ENCODE measurements around the gene ENDOU.

The ENDOU gene

GRCh38 chr12:47757364-47757839, 32.1 kb upstream of the ENDOU start:
- no peak for DNase-seq (ENCODE audit: low spot score)

GRCh38 chr12:47755655-47756562, 30.6 kb upstream of the ENDOU start:
- DNase-seq (ENCODE audit: low spot score): no peak

- DNase-seq (ENCODE audit: low spot score): no peak
Measured at GRCh38 chr12:47754881-47755280, 29.6 kb upstream of the ENDOU start.

GRCh38 chr12:47754126-47754525, 28.8 kb upstream of the ENDOU start:
- no peak for DNase-seq (ENCODE audit: low spot score)

- peak; percentile 57 for DNase-seq (ENCODE audit: low spot score)
Measured at GRCh38 chr12:47753021-47754001, 28.0 kb upstream of the ENDOU start.

GRCh38 chr12:47752552-47752951, 27.3 kb upstream of the ENDOU start:
- no peak for DNase-seq (ENCODE audit: low spot score)

- no peak for DNase-seq (ENCODE audit: low spot score)
Measured at GRCh38 chr12:47752121-47752520, 26.8 kb upstream of the ENDOU start.

- no peak for DNase-seq (ENCODE audit: low spot score)
Measured at GRCh38 chr12:47751561-47751960, 26.3 kb upstream of the ENDOU start.

GRCh38 chr12:47750916-47751470, 25.7 kb upstream of the ENDOU start:
- DNase-seq (ENCODE audit: low spot score): no peak

GRCh38 chr12:47750229-47750798, 25.0 kb upstream of the ENDOU start:
- no peak for DNase-seq (ENCODE audit: low spot score)

- DNase-seq (ENCODE audit: low spot score): no peak
Measured at GRCh38 chr12:47748899-47749298, 23.6 kb upstream of the ENDOU start.

- DNase-seq (ENCODE audit: low spot score): no peak
Measured at GRCh38 chr12:47748507-47748828, 23.2 kb upstream of the ENDOU start.

GRCh38 chr12:47747596-47748506, 22.6 kb upstream of the ENDOU start:
- DNase-seq (ENCODE audit: low spot score): no peak

- DNase-seq (ENCODE audit: low spot score): no peak
Measured at GRCh38 chr12:47747126-47747525, 21.8 kb upstream of the ENDOU start.

- DNase-seq (ENCODE audit: low spot score): no peak
Measured at GRCh38 chr12:47746523-47746922, 21.2 kb upstream of the ENDOU start.

- DNase-seq (ENCODE audit: low spot score): no peak
Measured at GRCh38 chr12:47746073-47746472, 20.8 kb upstream of the ENDOU start.

- no peak for DNase-seq (ENCODE audit: low spot score)
Measured at GRCh38 chr12:47745485-47746041, 20.3 kb upstream of the ENDOU start.

GRCh38 chr12:47744778-47745436, 19.6 kb upstream of the ENDOU start:
- no peak for DNase-seq (ENCODE audit: low spot score)

GRCh38 chr12:47744005-47744651, 18.8 kb upstream of the ENDOU start:
- DNase-seq (ENCODE audit: low spot score): no peak

Measured in COLO829 (cell line).